H9 (cell line): ENCODE results near the gene PDLIM7. TPM values are rescaled to one million over a fixed set of nuclear protein-coding genes. Genes with fewer than 3 reads are reported as not detected.

ENCODE experiments used
- DNase-seq: peaks from one replicate; pipeline ENCODE4 v3.0.0-alpha.2; 2017
- H2AFZ ChIP-seq: one replicate; pipeline ENCODE4 v1.6.1; 2013; ENCODE audit warnings: mild to moderate bottlenecking, low read length, control low read depth, moderate library complexity
- H2AK5ac ChIP-seq: 2 replicates; pipeline ENCODE4 v1.6.1; 2013; ENCODE audit warnings: low read length, control low read depth, mixed read lengths; ENCODE audit not compliant: insufficient read length
- H2BK120ac ChIP-seq: one replicate; pipeline ENCODE4 v1.6.1; 2013; ENCODE audit warnings: low read depth, mild to moderate bottlenecking, low read length, control low read depth, inconsistent platforms; ENCODE audit not compliant: poor library complexity, severe bottlenecking
- H2BK12ac ChIP-seq: 2 replicates; pipeline ENCODE4 v1.6.1; 2013; ENCODE audit warnings: low read length, control low read depth, mixed read lengths, low read depth; ENCODE audit not compliant: insufficient read length
- H2BK15ac ChIP-seq: 2 replicates; pipeline ENCODE4 v1.6.1; 2013; ENCODE audit warnings: low read depth, low read length, control low read depth
- H2BK20ac ChIP-seq: one replicate; pipeline ENCODE4 v1.6.1; 2013; ENCODE audit warnings: low read depth, mild to moderate bottlenecking, low read length, control low read depth, inconsistent platforms; ENCODE audit not compliant: poor library complexity, severe bottlenecking
- H2BK5ac ChIP-seq: 2 replicates; pipeline ENCODE4 v1.6.1; 2013; ENCODE audit warnings: low read length, control low read depth, mixed read lengths; ENCODE audit not compliant: insufficient read length
- H3K14ac ChIP-seq: 2 replicates; pipeline ENCODE4 v1.6.1; 2013; ENCODE audit warnings: low read length, control low read depth; ENCODE audit not compliant: insufficient read depth
- H3K18ac ChIP-seq: 2 replicates; pipeline ENCODE4 v1.6.1; 2013; ENCODE audit warnings: low read depth, mild to moderate bottlenecking, mixed read lengths, low read length, control low read depth; ENCODE audit not compliant: insufficient read length
- H3K23ac ChIP-seq: 2 replicates; pipeline ENCODE4 v1.6.1; 2013; ENCODE audit warnings: low read length, control low read depth, mixed read lengths, low read depth; ENCODE audit not compliant: insufficient read length
- H3K23me2 ChIP-seq: 2 replicates; pipeline ENCODE4 v1.6.1; 2013; ENCODE audit warnings: low read depth, mild to moderate bottlenecking, mixed read lengths, low read length, control low read depth; ENCODE audit not compliant: insufficient read length, poor library complexity, severe bottlenecking
- H3K27ac ChIP-seq: 2 replicates; pipeline ENCODE4 v1.5.1; 2013; ENCODE audit warnings: low read length, control low read depth, mixed read lengths, low read depth; ENCODE audit not compliant: insufficient read length
- H3K27me3 ChIP-seq: 2 replicates; pipeline ENCODE4 v1.6.1; 2013; ENCODE audit warnings: low read length, control low read depth, inconsistent platforms; ENCODE audit not compliant: insufficient read depth
- H3K4ac ChIP-seq: 2 replicates; pipeline ENCODE4 v1.6.1; 2013; ENCODE audit warnings: low read depth, mild to moderate bottlenecking, control low read depth, inconsistent platforms, low read length, moderate library complexity
- H3K4me1 ChIP-seq: 2 replicates; pipeline ENCODE4 v1.6.1; 2013; ENCODE audit warnings: low read length, control low read depth, inconsistent platforms; ENCODE audit not compliant: insufficient read depth
- H3K4me2 ChIP-seq: 2 replicates; pipeline ENCODE4 v1.6.1; 2013; ENCODE audit warnings: low read length, control low read depth, mixed read lengths; ENCODE audit not compliant: insufficient read length, insufficient read depth
- H3K56ac ChIP-seq: 2 replicates; pipeline ENCODE4 v1.6.1; 2013; ENCODE audit warnings: low read depth, mild to moderate bottlenecking, mixed read lengths, low read length, control low read depth; ENCODE audit not compliant: insufficient read length
- H3K79me1 ChIP-seq: 2 replicates; pipeline ENCODE4 v1.6.1; 2013; ENCODE audit warnings: low read depth, mild to moderate bottlenecking, moderate library complexity, low read length, control low read depth, inconsistent platforms; ENCODE audit not compliant: insufficient read depth, poor library complexity, severe bottlenecking
- H3K79me2 ChIP-seq: 2 replicates; pipeline ENCODE4 v1.6.1; 2013; ENCODE audit warnings: low read length, control low read depth, inconsistent platforms; ENCODE audit not compliant: insufficient read depth
- H3K9ac ChIP-seq: 2 replicates; pipeline ENCODE4 v1.6.1; 2013; ENCODE audit warnings: low read length, control low read depth, mixed read lengths; ENCODE audit not compliant: insufficient read length; ENCODE audit errors: extremely low read depth
- H3K9me3 ChIP-seq: one replicate; pipeline ENCODE4 v1.6.1; 2013; ENCODE audit warnings: low read depth, low read length, inconsistent platforms; ENCODE audit not compliant: control insufficient read depth
- H3T11ph ChIP-seq: one replicate; pipeline ENCODE4 v1.6.1; 2013; ENCODE audit warnings: mild to moderate bottlenecking, low read length, control low read depth, inconsistent platforms
- H4K20me1 ChIP-seq: one replicate; pipeline ENCODE4 v1.6.1; 2013; ENCODE audit not compliant: control insufficient read depth, insufficient read length, insufficient read depth
- H4K5ac ChIP-seq: 2 replicates; pipeline ENCODE4 v1.6.1; 2013; ENCODE audit warnings: low read depth, mild to moderate bottlenecking, mixed read lengths, low read length, control low read depth; ENCODE audit not compliant: insufficient read length
- H4K8ac ChIP-seq: replicated peaks from 2 replicates; pipeline ENCODE4 v1.6.1; 2013; ENCODE audit warnings: low read length, control low read depth, mixed read lengths, low read depth; ENCODE audit not compliant: insufficient read length
- H4K91ac ChIP-seq: 2 replicates; pipeline ENCODE4 v1.6.1; 2013; ENCODE audit warnings: low read depth, mild to moderate bottlenecking, moderate library complexity, mixed read lengths, low read length, control low read depth; ENCODE audit not compliant: insufficient read length
- H3K27ac Mint-ChIP-seq, 3 experiments: 2 replicates in 2 of 3; 3 replicates in 1 of 3; pipeline ENCODE4 v1.8.0; 2020 to 2021; ENCODE audit warnings: mixed read lengths in 3 of 3, mild to moderate bottlenecking in 1 of 3, moderate library complexity in 1 of 3
- H3K27me3 Mint-ChIP-seq: 2 replicates; pipeline ENCODE4 v1.8.0; 2021; ENCODE audit warnings: low read depth, mild to moderate bottlenecking, moderate library complexity, mixed read lengths
- H3K36me3 Mint-ChIP-seq, 3 experiments: 2 replicates in 2 of 3; 3 replicates in 1 of 3; pipeline ENCODE4 v1.8.0; 2020 to 2021; ENCODE audit warnings: low read depth in 3 of 3, mixed read lengths in 3 of 3; ENCODE audit not compliant: insufficient read depth in 1 of 3
- H3K4me1 Mint-ChIP-seq, 2 experiments: 2 replicates each; pipeline ENCODE4 v1.8.0; 2020; ENCODE audit warnings: mixed read lengths in 2 of 2
- H3K4me3 Mint-ChIP-seq, 2 experiments: 2 replicates in 1 of 2; 3 replicates in 1 of 2; pipeline ENCODE4 v1.8.0; 2020 to 2021; ENCODE audit warnings: mild to moderate bottlenecking in 2 of 2, mixed read lengths in 2 of 2, moderate library complexity in 1 of 2
- H3K9me3 Mint-ChIP-seq, 2 experiments: 2 replicates in 1 of 2; 3 replicates in 1 of 2; pipeline ENCODE4 v1.8.0; 2020; ENCODE audit warnings: mild to moderate bottlenecking in 2 of 2, mixed read lengths in 2 of 2, moderate library complexity in 1 of 2
- CTCF ChIP-seq: fragments of 200-600 bp; sonication (generic); conservative IDR thresholded peaks from 3 replicates; pipeline ENCODE4 v1.8.0; 2021; ENCODE audit warnings: antibody characterized with exemption, mild to moderate bottlenecking
- WGBS: extraction: QIAGEN DNeasy Blood & Tissue Kit; methylation state at CpG from one replicate; pipeline ENCODE4 v1.1.7; 2013; ENCODE audit warnings: missing lambda C conversion rate, low lambda C conversion rate, mixed read lengths; ENCODE audit not compliant: insufficient read length; ENCODE audit errors: extremely low coverage; 5-methylcytosine and 5-hydroxymethylcytosine counted together
- total RNA-seq: library from RNA; stranded (reverse); gene quantifications from 2 replicates; pipeline ENCODE4 v1.2.1, GENCODE V29; 2021

The PDLIM7 gene
- total RNA-seq, 1 experiment from 2014 or later: 137 TPM

GRCh38 chr5:177440990-177441780, 56.2 kb downstream of the PDLIM7 start:
- Histone ChIP-seq H3K9ac (no peak overlapping the region), H2BK120ac (no peak overlapping the region), H4K91ac (no peak overlapping the region), H3K79me2 (no peaks in the 10 kb centered on the region), H3K4ac (no peak overlapping the region), H3K27me3 (no peaks in the 10 kb centered on the region; the same call in 1 of the 2 replicates), H3K56ac (no peak overlapping the region), H3K79me1 (no peaks in the 10 kb centered on the region), H3K4me2 (no peak overlapping the region), H2AK5ac (no peak overlapping the region), H2BK15ac (no peak overlapping the region), H2BK12ac (no peak overlapping the region), H3K14ac (no peak overlapping the region), H3K23ac (no peak overlapping the region), H3K27ac (no peak overlapping the region), H3K9me3 (no peaks in the 10 kb centered on the region), H3K4me1 (no peaks in the 10 kb centered on the region; the same call in 1 of the 2 replicates), H2BK20ac (no peak overlapping the region), H3T11ph (no peak overlapping the region), H4K8ac (no peak overlapping the region), H3K18ac (no peak overlapping the region), H4K20me1 (no peaks in the 10 kb centered on the region), H2AFZ (no peak overlapping the region), H4K5ac (no peak overlapping the region), H2BK5ac (no peak overlapping the region), H3K23me2 (peaks cover 2% of the 10 kb centered on the region)
- Mint-ChIP-seq H3K27me3 (peaks cover 16% of the 10 kb centered on the region), H3K4me1 (peaks cover 35 to 45% of the 10 kb centered on the region in 2 experiments), H3K36me3 (peaks cover 22 to 50% (median 43%) of the 10 kb centered on the region in 3 experiments), H3K4me3 (no peak overlapping the region), H3K9me3 (peaks cover 0 to 3% of the 10 kb centered on the region in 2 experiments; a peak in 1 of 5 replicates), H3K27ac (no peak overlapping the region)
- no peak for TF ChIP-seq CTCF
- WGBS: no CpG with 5 or more reads among the region's 26 CpGs
- no peak for DNase-seq
